ENCODE data around the gene GNAT2. TPM values are rescaled to one million over a fixed set of nuclear protein-coding genes. Genes with fewer than 3 reads are reported as not detected.
"Not testable (repeated sequence)": the region's sequence is repeated elsewhere in the genome, so short reads cannot be mapped to it uniquely, and the experiment has no call there.

GNAT2 gene
- total RNA-seq (2014; rRNA removed; shearing (Covaris generic)): 0.08 and 0.24 TPM in 2 replicates

DNA sequence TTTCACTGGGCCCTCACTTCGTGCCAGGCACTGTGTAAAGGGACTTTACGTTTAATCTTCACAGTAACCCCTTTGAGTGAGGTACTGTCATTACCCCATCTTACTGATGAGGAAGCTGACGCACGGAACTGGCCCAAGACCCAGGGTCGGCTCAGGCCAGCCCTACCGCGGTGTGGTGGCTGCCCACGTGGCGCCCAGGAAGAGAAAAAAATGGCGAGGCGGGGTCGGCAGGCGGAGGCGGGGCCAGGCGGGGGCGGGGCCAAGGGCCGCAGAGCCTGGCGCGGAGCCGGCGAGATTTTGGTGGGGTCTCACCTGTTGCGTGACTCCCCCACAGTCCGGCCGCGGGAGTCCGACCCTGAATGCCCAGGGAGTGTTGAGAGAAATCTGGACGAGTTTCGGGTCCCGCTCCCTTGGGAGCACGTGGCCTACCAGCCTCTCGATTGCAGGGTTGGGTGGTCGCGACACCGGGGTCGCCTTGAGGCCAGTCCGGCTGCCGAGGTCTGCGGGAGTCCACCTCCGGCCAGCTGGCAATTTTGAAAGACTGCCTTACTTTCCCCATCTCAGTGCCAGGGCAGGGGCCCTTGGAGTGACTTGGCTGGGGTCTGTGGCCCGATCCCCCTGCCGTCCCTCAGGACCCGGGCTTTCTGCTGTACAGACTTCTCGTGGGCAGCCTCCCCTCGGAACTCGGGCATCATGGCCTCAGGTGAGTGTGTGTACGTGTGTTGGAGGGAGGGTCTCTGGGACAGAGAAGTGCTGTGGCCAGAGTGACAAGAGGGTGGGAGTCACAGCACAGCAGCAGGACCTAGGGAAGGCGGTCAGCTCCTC, at the start of gene GNAT2, which contains the start of gene AMPD2:
GNAT2 (minus strand) TSS at position 41 of the 825 bp plus-strand sequence. CDS start 6,746 bp downstream, outside the sequence.
AMPD2 (plus strand) TSS at position 262 of the 825 bp plus-strand sequence. CDS start 1,339 bp downstream, outside the sequence.
- H3K27me3 ChIP-seq: no peaks in the 10 kb centered on the region
- H3K4me3 ChIP-seq: peak within 1 kb of the TSS; percentile 73
- H3K27ac ChIP-seq: peak within 1 kb of the TSS; percentile 52
- H3K36me3 ChIP-seq: no peaks in the 10 kb centered on the region
- H3K9me3 ChIP-seq (replicated peaks): no peaks in the 10 kb centered on the region
- peaks cover 14% of the 10 kb centered on the region for H3K4me1 ChIP-seq
- peak; percentile 69 to 73 for DNase-seq

DNA sequence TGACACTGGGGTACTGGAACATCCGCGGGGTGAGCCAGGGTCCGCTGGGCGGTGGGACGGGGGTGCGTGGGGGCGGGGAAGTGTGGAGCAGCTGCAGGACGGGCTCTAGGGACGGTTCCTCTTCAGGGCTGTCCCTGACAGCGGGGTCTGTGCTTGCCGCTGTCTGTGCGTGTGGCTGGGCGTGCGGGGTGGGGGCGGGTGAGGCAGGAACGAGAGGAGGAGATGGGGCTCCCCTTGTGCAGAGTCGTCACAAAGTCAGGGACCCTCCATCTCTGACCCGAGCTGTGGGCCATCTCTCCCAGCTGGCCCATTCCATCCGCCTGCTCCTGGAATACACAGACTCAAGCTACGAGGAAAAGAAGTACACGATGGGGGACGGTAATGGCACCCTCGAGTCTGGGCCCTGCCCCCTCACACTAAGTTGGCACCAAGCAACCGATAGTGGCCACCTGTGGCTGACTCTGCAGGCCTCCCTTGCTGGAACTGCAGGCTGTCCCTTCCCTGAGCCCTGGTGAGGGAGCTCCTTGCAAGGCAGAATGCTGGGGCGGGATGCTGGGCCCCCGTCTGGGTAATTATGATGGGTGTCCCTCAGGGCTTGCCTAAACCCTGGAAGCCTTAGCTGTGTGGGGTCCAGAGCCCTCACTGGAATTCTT, 48.8 kb upstream of the GNAT2 start:
- no peaks in the 10 kb centered on the region for H3K36me3 ChIP-seq
- peak in 1 of 2 experiments; percentile 13 for DNase-seq
- peaks cover 5% of the 10 kb centered on the region; the same call in 1 of the 2 replicates for H3K4me1 ChIP-seq
- H3K9me3 ChIP-seq (replicated peaks): no peaks in the 10 kb centered on the region
- H3K27ac ChIP-seq: no peak overlapping the region
- H3K27me3 ChIP-seq: no peaks in the 10 kb centered on the region
- peak overlapping the region; percentile 48 for H3K4me3 ChIP-seq

DNA sequence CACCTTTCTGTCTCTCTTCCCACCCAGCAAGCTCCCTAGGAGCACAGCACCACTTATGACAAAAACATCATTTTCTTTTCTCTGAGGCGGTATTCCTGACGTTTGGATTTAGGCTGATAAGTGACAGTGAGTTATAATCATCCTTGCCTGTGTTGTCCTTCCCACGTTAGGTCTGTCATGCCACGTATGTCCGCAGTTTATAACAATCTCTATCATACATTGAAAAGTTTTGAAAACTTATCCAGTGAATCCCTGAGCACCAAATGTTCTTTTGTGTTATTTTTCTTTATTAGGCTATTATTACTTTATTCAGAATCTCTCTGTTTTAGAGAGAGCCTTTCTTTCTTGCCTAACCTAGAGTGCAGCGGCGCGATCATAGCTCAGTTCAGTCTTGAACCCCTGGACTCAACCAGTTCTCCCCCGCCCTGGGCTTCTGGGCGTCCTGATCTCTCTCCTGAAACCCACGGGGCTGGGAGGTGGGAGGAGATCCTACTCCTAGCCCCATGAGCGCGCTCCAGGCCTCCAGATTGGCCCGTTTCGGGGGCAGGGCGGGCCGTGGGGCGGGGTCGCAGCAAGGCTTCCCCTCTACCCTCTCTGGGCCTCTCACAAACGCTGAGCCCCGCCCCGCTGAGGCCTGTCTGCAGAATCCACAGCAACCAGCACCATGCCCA, 48.2 kb upstream of the GNAT2 start, which contains the start of gene GSTM2:
GSTM2 (plus strand) TSS at position 606 of the 671 bp plus-strand sequence; CDS start at position 665, 59 bp downstream.
- Histone ChIP-seq H3K27ac (no peak within 1 kb of the TSS), H3K4me3 (peak within 1 kb of the TSS; percentile 48), H3K4me1 (peaks cover 5% of the 10 kb centered on the region; the same call in 1 of the 2 replicates), H3K27me3 (no peaks in the 10 kb centered on the region), H3K9me3 (replicated peaks) (no peaks in the 10 kb centered on the region), H3K36me3 (no peaks in the 10 kb centered on the region)
- peak; percentile 90 for DNase-seq

DNA sequence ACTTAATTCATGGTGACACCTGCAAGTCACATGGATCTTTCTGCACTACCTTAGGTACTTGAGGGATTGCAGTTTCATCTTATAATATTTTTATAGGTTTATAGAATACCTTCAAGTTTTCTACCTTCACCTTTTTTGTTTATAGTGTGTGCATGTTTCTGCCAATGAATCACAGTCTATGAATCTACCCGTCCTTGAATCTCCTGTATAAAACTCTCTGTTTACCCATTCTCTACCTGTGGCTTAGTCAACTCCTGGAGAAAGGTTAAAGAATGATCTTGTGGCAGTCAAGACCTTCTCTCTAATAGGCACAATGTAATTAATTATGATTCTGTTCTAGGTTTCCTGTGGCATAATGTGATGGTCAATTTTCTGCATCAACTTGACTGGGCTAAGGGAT, 45.3 kb upstream of the GNAT2 start:
- Histone ChIP-seq H3K9me3 (replicated peaks) (no peaks in the 10 kb centered on the region), H3K4me3 (no peak overlapping the region), H3K36me3 (no peaks in the 10 kb centered on the region), H3K4me1 (peaks cover 5% of the 10 kb centered on the region; the same call in 1 of the 2 replicates), H3K27me3 (no peaks in the 10 kb centered on the region), H3K27ac (no peak overlapping the region)
- DNase-seq: no peak

DNA sequence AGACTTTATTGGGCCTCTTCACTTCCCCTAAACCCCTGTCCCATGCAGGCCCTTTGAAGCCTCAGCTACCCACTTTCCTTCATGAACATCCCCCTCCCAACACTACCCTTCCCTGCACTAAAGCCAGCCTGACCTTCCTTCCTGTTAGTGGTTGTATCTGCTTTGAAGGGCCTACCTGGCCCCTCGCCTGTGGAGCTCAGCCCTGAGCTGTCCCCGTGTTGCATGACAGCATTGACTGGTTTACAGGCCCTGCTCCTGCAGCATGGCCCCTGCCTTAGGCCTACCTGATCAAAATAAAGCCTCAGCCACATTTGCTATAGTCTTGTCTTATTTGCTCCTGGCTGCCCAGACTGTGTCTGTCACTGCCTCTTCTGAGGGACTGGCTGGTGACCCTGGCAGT, 42.0 kb upstream of the GNAT2 start:
- H3K27me3 ChIP-seq: no peaks in the 10 kb centered on the region
- H3K4me3 ChIP-seq: no peak overlapping the region
- H3K9me3 ChIP-seq (replicated peaks): no peaks in the 10 kb centered on the region
- H3K36me3 ChIP-seq: no peaks in the 10 kb centered on the region
- H3K4me1 ChIP-seq: peaks cover 8% of the 10 kb centered on the region; the same call in 1 of the 2 replicates
- no peak overlapping the region for H3K27ac ChIP-seq
- no peak for DNase-seq

DNA sequence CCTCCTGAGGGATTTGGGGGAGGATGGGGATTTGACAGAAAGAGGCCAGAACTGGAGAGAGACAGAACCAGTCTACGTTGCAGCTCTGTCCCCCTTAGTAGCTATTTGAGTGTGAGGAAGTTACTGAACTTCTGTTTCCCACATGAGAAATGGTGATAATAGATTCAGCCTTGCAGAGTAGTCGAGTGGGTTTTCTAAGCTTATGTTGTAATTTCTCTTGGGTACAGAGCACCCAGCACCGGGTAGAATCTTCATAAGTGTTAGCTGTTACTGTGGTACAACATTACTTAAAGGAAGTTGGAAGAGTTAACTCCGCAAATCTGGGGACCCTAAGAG, 41.2 kb upstream of the GNAT2 start:
- not testable (repeated sequence) for H3K27me3 ChIP-seq; H3K36me3 ChIP-seq; H3K9me3 ChIP-seq (replicated peaks); H3K27ac ChIP-seq; DNase-seq; H3K4me1 ChIP-seq; H3K4me3 ChIP-seq

DNA sequence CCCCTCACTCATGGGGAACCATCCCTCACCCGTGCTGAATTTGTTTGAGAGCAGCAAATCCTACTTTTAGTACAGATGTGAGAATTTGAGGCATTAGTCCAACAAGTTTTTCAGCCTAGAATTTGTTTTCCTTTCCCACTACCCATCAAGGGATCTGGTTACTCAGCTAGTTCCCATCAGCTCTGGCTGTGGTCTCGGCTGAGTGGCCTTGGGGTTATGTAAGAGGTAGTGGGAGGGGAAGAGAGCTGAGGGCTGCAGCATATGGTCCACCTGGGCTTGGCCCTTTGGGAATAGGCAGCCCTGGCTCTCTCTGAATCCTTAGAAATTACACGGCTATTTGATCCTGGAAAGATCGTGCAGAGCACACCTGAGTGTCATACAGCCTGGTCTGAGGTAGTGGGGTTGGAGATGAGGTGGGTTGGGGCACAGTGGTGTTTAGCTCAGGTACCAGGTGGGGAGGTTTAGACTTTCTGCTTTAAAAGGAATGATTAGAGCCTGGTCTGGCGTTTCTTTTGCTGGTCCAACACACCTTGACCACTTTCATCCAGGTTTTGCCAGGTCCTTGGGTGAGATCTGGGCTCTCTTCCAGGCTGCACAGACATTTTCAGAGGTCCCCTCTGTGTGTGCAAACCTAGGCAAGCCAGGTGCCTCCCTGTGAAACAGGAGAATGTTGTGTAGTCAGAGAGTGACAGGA, 40.7 kb upstream of the GNAT2 start:
- no peaks in the 10 kb centered on the region for H3K27me3 ChIP-seq
- no peak overlapping the region for H3K27ac ChIP-seq
- no peaks in the 10 kb centered on the region for H3K36me3 ChIP-seq
- peaks cover 8% of the 10 kb centered on the region; the same call in 1 of the 2 replicates for H3K4me1 ChIP-seq
- H3K9me3 ChIP-seq (replicated peaks): no peaks in the 10 kb centered on the region
- H3K4me3 ChIP-seq: no peak overlapping the region
- no peak for DNase-seq

DNA sequence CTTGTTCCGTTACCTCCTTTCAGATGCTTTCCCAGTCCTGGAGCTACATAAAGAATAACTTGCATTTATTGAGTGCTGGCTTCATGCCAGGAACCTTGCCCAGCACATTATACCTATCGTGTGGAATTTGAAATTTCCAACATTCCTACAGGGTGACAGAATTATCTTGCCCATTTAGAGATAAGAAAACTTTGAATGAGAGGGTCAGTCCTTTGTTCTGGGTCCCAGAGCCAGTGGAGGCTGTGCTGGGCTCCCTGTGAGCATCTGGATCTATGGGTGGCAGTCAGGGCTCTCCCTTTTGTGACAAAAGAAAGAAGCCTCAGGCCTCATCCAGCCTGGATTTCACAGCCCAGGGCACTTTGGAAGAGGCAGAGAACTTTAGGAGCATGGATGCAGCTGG, 39.7 kb upstream of the GNAT2 start:
- no peak for DNase-seq
- Histone ChIP-seq H3K27me3 (no peaks in the 10 kb centered on the region), H3K4me1 (peaks cover 8% of the 10 kb centered on the region; the same call in 1 of the 2 replicates), H3K4me3 (no peak overlapping the region), H3K9me3 (replicated peaks) (no peaks in the 10 kb centered on the region), H3K27ac (no peak overlapping the region), H3K36me3 (no peaks in the 10 kb centered on the region)

DNA sequence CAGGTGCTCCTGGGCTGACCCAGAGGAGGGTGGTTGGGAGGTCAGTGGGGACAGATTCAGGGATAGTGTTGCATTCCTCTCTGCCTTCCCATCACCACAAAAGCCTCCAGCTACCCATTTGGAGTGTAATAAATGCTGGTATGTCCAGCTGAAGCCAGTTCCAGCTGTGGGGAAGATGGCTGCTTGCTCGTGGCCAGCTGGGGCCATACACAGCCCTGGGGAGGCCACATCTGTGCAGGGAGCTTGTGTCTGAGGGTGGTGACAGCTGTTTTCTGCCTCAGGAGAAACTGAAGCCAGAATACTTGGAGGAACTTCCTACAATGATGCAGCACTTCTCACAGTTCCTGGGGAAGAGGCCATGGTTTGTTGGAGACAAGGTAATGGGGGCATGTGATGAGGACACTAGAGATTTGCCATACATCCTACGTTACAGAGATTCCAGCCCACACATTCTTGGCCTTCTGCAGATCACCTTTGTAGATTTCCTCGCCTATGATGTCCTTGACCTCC, 39.2 kb upstream of the GNAT2 start:
- DNase-seq: no peak
- Histone ChIP-seq H3K36me3 (no peaks in the 10 kb centered on the region), H3K4me1 (peaks cover 8% of the 10 kb centered on the region; the same call in 1 of the 2 replicates), H3K27me3 (no peaks in the 10 kb centered on the region), H3K9me3 (replicated peaks) (no peaks in the 10 kb centered on the region), H3K4me3 (no peak overlapping the region), H3K27ac (no peak overlapping the region)

DNA sequence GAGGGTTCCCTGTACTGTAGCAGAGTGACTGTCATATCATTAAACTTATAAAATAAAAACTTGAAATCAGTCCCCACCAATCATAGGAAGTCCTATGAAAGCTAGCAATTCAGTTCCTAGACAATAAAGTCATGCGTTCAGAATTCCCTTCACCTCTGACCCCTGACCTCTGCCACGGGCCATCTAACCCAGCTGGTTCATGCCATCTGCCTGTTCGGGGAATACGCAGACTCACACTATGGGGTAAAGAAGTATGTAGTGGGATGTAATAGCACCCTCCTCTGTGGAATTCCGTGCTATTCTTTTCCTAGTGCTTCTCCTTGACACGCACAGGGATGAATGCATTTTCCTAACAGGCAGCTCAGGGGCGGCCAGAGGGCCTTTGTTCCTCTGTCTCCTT, 38.6 kb upstream of the GNAT2 start:
- Histone ChIP-seq H3K4me1 (peaks cover 8% of the 10 kb centered on the region; the same call in 1 of the 2 replicates), H3K27me3 (no peaks in the 10 kb centered on the region), H3K36me3 (no peaks in the 10 kb centered on the region), H3K9me3 (replicated peaks) (no peaks in the 10 kb centered on the region; the same call in 1 of the 2 replicates), H3K4me3 (no peak overlapping the region), H3K27ac (no peak overlapping the region)
- DNase-seq: no peak

DNA sequence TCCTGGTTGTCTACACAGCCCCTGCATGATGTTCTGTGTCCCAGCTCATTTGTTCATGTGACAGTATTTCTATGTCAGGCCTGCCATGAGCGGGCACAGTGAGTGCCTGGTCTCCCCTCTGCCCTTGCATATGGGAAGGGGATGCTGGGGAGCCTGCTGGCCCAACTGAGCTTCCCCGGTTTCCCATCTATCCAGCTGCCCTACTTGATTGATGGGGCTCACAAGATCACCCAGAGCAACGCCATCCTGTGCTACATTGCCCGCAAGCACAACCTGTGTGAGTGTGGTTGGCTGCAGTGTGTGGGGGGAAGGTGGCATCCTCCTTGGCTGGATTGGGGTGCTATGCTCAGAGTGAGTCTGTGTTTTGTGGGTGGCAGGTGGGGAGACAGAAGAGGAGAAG, 38.0 kb upstream of the GNAT2 start:
- H3K4me1 ChIP-seq: peaks cover 8% of the 10 kb centered on the region; the same call in 1 of the 2 replicates
- no peak overlapping the region for H3K4me3 ChIP-seq
- no peaks in the 10 kb centered on the region for H3K36me3 ChIP-seq
- no peak overlapping the region for H3K27ac ChIP-seq
- no peaks in the 10 kb centered on the region; the same call in 1 of the 2 replicates for H3K9me3 ChIP-seq (replicated peaks)
- no peak for DNase-seq
- no peaks in the 10 kb centered on the region for H3K27me3 ChIP-seq

DNA sequence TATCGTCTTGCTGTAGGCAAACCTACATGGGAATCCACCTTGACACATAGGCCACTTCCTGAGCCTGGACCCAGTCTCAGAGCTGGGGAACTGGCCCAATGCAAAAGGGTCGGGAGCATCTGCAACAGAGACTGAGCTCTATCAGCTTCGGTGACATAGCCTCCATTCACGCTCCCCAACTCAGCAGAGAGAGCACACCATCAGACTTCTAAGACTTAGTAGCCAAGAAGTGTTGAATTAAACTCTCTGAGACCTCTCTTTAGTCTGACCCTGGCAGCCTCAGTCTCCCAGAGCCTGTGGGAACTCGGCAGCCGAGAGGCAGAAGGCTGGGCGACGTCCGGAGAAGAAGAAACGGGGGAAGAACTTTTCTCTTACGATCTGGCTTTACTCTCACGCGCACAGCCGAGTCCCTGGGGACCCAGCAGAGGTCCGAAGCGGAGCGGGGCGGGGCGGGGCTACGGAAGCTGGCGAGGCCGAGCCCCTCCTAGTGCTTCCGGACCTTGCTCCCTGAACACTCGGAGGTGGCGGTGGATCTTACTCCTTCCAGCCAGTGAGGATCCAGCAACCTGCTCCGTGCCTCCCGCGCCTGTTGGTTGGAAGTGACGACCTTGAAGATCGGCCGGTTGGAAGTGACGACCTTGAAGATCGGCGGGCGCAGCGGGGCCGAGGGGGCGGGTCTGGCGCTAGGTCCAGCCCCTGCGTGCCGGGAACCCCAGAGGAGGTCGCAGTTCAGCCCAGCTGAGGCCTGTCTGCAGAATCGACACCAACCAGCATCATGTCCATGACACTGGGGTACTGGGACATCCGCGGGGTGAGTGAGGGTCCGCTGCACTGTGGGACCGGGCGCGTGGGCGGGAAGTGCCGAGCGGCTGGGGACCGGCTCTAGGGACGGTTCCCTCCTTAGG, 36.5 kb upstream of the GNAT2 start, which contains the start of gene GSTM4:
GSTM4 (plus strand) TSS at position 485 of the 905 bp plus-strand sequence; CDS start at position 776, 291 bp downstream.
- no peaks in the 10 kb centered on the region; the same call in 1 of the 2 replicates for H3K9me3 ChIP-seq (replicated peaks)
- H3K36me3 ChIP-seq: no peaks in the 10 kb centered on the region
- no peaks in the 10 kb centered on the region for H3K27me3 ChIP-seq
- peak; percentile 79 to 80 for DNase-seq
- H3K27ac ChIP-seq: 0 out of 2 replicates have a peak within 1 kb of the TSS, but pooled peaks have one; percentile 9
- H3K4me3 ChIP-seq: peak within 1 kb of the TSS; percentile 66
- H3K4me1 ChIP-seq: peaks cover 8% of the 10 kb centered on the region; the same call in 1 of the 2 replicates

DNA sequence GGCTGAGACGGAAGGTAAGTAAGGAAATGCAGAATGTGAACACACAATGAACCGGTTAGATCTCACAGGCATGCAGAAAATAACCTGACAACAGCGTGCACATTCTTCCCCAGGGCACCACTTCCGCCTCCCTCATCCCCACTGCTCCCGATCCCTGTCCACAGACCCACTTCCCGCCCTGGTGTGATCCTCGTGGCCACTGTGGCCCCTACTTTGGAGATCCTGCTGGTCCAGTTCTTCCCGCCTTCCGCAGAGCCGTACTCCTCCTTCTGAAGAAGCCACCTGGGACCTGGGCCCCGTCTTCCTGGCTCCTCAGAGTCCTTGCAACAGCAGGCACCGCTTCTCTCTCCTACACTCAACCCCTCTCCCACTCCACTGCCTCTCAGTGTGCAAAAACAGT, 35.1 kb upstream of the GNAT2 start:
- Histone ChIP-seq H3K9me3 (replicated peaks) (no peaks in the 10 kb centered on the region; the same call in 1 of the 2 replicates), H3K27ac (no peak overlapping the region), H3K4me3 (no peak overlapping the region), H3K4me1 (peaks cover 8% of the 10 kb centered on the region; the same call in 1 of the 2 replicates), H3K36me3 (no peaks in the 10 kb centered on the region), H3K27me3 (0 out of 2 replicates have a peak, but pooled peaks cover 3% of the 10 kb centered on the region)
- no peak for DNase-seq
